SU-DHL-6 (cell line): ENCODE measurements around the gene LURAP1L.

ENCODE experiments used
- CTCF ChIP-seq: fragments of 200-600 bp; sonication (generic); IDR thresholded peaks from one replicate; pipeline ENCODE4 v1.5.1; 2017; ENCODE audit warnings: antibody characterized with exemption, mild to moderate bottlenecking, low read length, moderate library complexity; ENCODE audit not compliant: insufficient read depth, poor library complexity, severe bottlenecking
- EZH2phosphoT487 ChIP-seq: fragments of 200-600 bp; sonication (generic), shearing (Covaris generic); conservative IDR thresholded peaks from 2 replicates; pipeline ENCODE4 v1.6.1; 2018; ENCODE audit warnings: mild to moderate bottlenecking, antibody characterized with exemption, low read length, moderate library complexity, mixed read lengths

- TF ChIP-seq CTCF = no peak
- TF ChIP-seq EZH2phosphoT487 = no peak
These were observed 33.7 kb downstream of the LURAP1L start for GRCh38 chr9:12808569-12808968.
